ENCODE measurements around the gene AUTS2. TPM values are rescaled to one million over a fixed set of nuclear protein-coding genes. Genes with fewer than 3 reads are reported as not detected.

The AUTS2 gene
- total RNA-seq, 4 donors from 2014 or later = 14.9 to 27.2 (median 17.5) TPM

DNA sequence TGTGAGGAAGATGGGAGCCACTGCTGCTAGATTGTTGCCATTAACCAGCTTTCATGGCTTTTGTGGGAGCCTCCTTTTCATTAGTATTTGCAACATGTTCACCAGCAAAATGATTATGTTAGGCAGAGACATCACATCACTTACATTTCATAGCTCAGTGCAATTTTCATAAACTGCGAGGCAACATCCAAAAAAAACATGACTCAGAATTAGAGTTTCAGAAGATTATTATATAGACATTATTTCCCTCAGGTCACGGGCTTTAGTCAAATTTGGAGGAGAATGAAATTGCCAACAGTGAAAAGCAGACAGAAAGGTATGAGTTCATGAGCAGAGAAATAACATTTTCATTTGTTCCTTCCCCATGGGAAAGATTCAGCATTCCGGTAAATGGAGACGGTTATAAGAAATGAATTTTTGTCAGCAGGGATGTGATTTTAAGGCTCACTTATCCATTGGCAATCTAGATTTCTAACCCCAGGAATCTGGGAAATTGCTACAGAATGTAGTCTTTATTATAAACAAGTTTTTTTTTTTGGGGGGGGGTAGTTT lies 573.2 kb downstream of the AUTS2 start:
- TF ChIP-seq, protein P1, sequence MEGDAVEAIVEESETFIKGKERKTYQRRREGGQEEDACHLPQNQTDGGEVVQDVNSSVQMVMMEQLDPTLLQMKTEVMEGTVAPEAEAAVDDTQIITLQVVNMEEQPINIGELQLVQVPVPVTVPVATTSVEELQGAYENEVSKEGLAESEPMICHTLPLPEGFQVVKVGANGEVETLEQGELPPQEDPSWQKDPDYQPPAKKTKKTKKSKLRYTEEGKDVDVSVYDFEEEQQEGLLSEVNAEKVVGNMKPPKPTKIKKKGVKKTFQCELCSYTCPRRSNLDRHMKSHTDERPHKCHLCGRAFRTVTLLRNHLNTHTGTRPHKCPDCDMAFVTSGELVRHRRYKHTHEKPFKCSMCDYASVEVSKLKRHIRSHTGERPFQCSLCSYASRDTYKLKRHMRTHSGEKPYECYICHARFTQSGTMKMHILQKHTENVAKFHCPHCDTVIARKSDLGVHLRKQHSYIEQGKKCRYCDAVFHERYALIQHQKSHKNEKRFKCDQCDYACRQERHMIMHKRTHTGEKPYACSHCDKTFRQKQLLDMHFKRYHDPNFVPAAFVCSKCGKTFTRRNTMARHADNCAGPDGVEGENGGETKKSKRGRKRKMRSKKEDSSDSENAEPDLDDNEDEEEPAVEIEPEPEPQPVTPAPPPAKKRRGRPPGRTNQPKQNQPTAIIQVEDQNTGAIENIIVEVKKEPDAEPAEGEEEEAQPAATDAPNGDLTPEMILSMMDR (IDR thresholded peaks at IDR 0.05) = no peak
- TF ChIP-seq POLR2A (IDR thresholded peaks at IDR 0.05) = no peak
- no peaks in the 10 kb centered on the region for H3K27me3 ChIP-seq
- WGBS, 2 donors = 88 to 97% methylated on average over 4 of the region's 4 CpGs
- no peak overlapping the region for H3K4me3 ChIP-seq (replicated peaks in 1 of 3)
- H3K27ac ChIP-seq = no peak overlapping the region
- no peaks in the 10 kb centered on the region for H3K4me1 ChIP-seq
- intact Hi-C loops (cut with DNase I) = no loop called here
- H3K36me3 ChIP-seq = no peaks in the 10 kb centered on the region
- H3K9me3 ChIP-seq = no peaks in the 10 kb centered on the region
- no peak for DNase-seq

DNA sequence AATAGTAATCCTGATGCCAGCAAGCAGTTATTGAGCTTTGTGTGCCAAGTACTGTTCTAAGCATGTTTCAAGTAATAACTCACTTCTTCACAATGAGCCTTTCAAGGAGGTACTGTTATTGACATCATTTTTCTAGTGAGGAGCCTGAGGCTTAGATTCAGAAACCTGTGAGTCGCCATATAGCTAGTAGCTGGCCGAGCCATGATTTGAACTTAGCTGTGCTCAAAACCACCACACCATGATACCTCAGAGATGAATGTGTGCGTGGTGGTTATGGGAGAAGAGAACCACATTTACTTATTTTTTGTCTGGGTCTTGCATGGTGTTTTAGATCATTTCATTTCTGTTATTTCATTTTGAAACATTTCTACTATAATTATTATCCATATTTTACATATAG lies 578.9 kb downstream of the AUTS2 start:
- H3K27me3 ChIP-seq = no peaks in the 10 kb centered on the region
- DNase-seq = no peak
- TF ChIP-seq POLR2A (IDR thresholded peaks at IDR 0.05) = no peak
- TF ChIP-seq, protein P1 (IDR thresholded peaks at IDR 0.05) = no peak
- intact Hi-C loops (cut with DNase I) = no loop called here
- no peak overlapping the region for H3K27ac ChIP-seq
- WGBS, 2 donors = 92% methylated on average over 3 of the region's 3 CpGs
- no peak overlapping the region for H3K4me3 ChIP-seq (replicated peaks in 1 of 3)
- no peaks in the 10 kb centered on the region for H3K36me3 ChIP-seq
- H3K9me3 ChIP-seq = no peaks in the 10 kb centered on the region
- H3K4me1 ChIP-seq = no peaks in the 10 kb centered on the region

DNA sequence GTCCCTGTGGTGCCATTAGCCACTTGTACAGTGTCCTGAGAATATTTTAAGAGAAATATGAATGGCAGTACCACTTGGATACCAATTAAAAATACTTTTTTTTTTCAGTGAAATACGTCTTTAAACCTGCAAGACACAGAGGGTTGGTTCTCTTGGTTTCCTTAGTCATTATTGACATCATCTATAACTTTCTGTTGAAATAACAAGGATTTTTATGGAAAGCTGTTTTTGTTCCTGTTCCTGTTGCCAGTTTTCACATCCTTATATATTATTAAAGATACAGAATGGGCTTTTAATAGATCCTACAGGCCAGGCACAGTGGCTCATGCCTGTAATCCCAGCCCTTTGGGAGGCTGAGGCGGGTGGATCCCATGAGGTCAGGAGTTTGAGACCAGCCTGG lies 579.9 kb downstream of the AUTS2 start:
- no peaks in the 10 kb centered on the region for H3K4me1 ChIP-seq
- no peaks in the 10 kb centered on the region for H3K36me3 ChIP-seq
- WGBS, 2 donors = 92 to 93% methylated on average over 2 of the region's 2 CpGs
- no peaks in the 10 kb centered on the region for H3K9me3 ChIP-seq
- no peak overlapping the region for H3K27ac ChIP-seq
- DNase-seq = no peak
- TF ChIP-seq POLR2A (IDR thresholded peaks at IDR 0.05) = no peak
- TF ChIP-seq, protein P1 (IDR thresholded peaks at IDR 0.05) = no peak
- intact Hi-C loops (cut with DNase I) = no loop called here
- H3K4me3 ChIP-seq (replicated peaks in 1 of 3) = no peak overlapping the region
- H3K27me3 ChIP-seq = no peaks in the 10 kb centered on the region

GRCh38 chr7:70178787-70179186 lies 580.5 kb downstream of the AUTS2 start:
- Histone ChIP-seq H3K27me3 (no peaks in the 10 kb centered on the region), H3K36me3 (no peaks in the 10 kb centered on the region), H3K27ac (no peak overlapping the region), H3K4me1 (no peaks in the 10 kb centered on the region), H3K4me3 (replicated peaks in 1 of 3) (no peak overlapping the region), H3K9me3 (no peaks in the 10 kb centered on the region)
- intact Hi-C loops (cut with DNase I) = no loop called here
- no peak for DNase-seq
- WGBS, 2 donors = 79 to 85% methylated on average over 2 of the region's 2 CpGs
- TF ChIP-seq, protein P1 (IDR thresholded peaks at IDR 0.05) = no peak
- no peak for TF ChIP-seq POLR2A (IDR thresholded peaks at IDR 0.05)

- Histone ChIP-seq H3K4me1 (no peaks in the 10 kb centered on the region), H3K4me3 (replicated peaks in 1 of 3) (no peak overlapping the region), H3K27ac (no peak overlapping the region), H3K9me3 (no peaks in the 10 kb centered on the region), H3K36me3 (no peaks in the 10 kb centered on the region), H3K27me3 (no peaks in the 10 kb centered on the region)
- 87 to 92% methylated on average over 4 of the region's 4 CpGs for WGBS, 2 donors
- TF ChIP-seq POLR2A (IDR thresholded peaks at IDR 0.05) = no peak
- TF ChIP-seq, protein P1 (IDR thresholded peaks at IDR 0.05) = no peak
- intact Hi-C loops (cut with DNase I) = no loop called here
- DNase-seq = no peak
These were observed 584.2 kb downstream of the AUTS2 start for GRCh38 chr7:70182521-70182920.

Data from thyroid gland (tissue), 4 donors.